ENCODE data around the gene FBXL14. TPM values are rescaled to one million over a fixed set of nuclear protein-coding genes. Genes with fewer than 3 reads are reported as not detected.

The FBXL14 gene
- polyA plus RNA-seq, 3 donors: 6.2 to 9.8 (median 7.2) TPM

DNA sequence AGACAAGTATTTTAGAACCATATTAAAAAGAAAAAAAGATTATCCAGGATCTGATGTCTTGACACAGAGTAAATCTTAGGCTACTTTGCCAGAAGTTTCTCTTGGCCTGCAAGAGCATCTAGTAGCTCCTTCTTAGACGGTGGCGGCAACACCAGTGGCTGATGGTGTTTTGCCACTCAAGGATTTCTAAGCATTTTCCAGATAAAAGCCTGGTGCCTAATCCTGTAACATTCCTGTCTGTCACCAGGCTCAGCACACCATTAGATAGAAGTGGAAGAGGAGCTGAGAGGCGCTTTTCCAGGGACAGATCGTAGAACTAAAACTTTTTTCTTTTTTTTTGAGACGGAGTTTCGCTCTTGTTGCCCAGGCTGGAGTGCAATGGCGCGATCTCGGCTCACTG, 48.7 kb upstream of the FBXL14 start:
- WGBS (ENCODE audit: insufficient coverage): 98% methylated on average over 7 of the region's 9 CpGs
- TF ChIP-seq, protein P1, sequence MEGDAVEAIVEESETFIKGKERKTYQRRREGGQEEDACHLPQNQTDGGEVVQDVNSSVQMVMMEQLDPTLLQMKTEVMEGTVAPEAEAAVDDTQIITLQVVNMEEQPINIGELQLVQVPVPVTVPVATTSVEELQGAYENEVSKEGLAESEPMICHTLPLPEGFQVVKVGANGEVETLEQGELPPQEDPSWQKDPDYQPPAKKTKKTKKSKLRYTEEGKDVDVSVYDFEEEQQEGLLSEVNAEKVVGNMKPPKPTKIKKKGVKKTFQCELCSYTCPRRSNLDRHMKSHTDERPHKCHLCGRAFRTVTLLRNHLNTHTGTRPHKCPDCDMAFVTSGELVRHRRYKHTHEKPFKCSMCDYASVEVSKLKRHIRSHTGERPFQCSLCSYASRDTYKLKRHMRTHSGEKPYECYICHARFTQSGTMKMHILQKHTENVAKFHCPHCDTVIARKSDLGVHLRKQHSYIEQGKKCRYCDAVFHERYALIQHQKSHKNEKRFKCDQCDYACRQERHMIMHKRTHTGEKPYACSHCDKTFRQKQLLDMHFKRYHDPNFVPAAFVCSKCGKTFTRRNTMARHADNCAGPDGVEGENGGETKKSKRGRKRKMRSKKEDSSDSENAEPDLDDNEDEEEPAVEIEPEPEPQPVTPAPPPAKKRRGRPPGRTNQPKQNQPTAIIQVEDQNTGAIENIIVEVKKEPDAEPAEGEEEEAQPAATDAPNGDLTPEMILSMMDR (IDR thresholded peaks at IDR 0.05): no peak
- intact Hi-C loops (cut with micrococcal nuclease): no loop called here

DNA sequence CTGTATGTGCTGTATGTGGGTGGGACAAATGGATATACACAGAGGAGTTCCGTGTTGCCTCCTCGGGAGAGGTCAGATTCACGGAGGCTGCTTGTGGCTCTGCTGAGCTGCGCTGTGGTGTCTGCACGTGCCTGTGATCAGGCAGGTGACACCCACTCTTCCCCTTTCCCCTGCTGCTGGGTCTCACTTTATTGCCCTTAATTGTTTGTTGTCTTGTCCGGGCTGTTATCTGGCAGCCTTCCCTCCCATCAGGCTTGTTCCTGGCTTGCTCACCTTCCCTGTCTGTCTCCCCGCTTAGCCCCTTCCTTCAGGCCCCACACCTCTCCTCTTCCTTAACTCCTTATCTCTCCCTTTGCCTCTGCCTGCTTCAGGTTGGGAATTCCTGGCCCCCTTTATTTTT, 48.1 kb upstream of the FBXL14 start:
- H3K27ac ChIP-seq (ENCODE audit: low read depth in 1 of 2, low read length in 2 of 2): no peak overlapping the region
- H3K4me3 Mint-ChIP-seq: no peak overlapping the region
- no peak overlapping the region for H2AFZ ChIP-seq (ENCODE audit: insufficient read depth, low read depth, low read length, poor library complexity, severe bottlenecking)
- no peaks in the 10 kb centered on the region for H4K20me1 ChIP-seq (ENCODE audit: insufficient read depth, low read length)
- no peak for DNase-seq
- H3K9me3 ChIP-seq (replicated peaks in 1 of 2; ENCODE audit: control insufficient read depth in 1 of 2, insufficient read depth in 1 of 2, low read length in 2 of 2): no peaks in the 10 kb centered on the region
- no peaks in the 10 kb centered on the region for H3K36me3 ChIP-seq (replicated peaks in 1 of 2; ENCODE audit: control insufficient read depth in 1 of 2, insufficient read depth in 2 of 2, low read length in 2 of 2)
- no peaks in the 10 kb centered on the region for H3K79me2 ChIP-seq (ENCODE audit: insufficient read depth, low read length)
- TF ChIP-seq, protein P1 (IDR thresholded peaks at IDR 0.05): no peak
- peaks cover 0 to 2% (median 1%) of the 10 kb centered on the region in 3 donors for H3K27me3 Mint-ChIP-seq (ENCODE audit: low read depth in 3 of 3)
- peaks cover 0 to 2% (median 0%) of the 10 kb centered on the region in 7 donors for H3K9me3 Mint-ChIP-seq
- H3K27ac Mint-ChIP-seq: no peak overlapping the region
- H3K4me1 ChIP-seq (ENCODE audit: control insufficient read depth in 1 of 2, insufficient read depth in 2 of 2, low read length in 2 of 2): peaks cover 15 to 23% of the 10 kb centered on the region in 2 donors
- H3K9ac ChIP-seq (ENCODE audit: insufficient read depth, low read length, poor library complexity, severe bottlenecking): no peak overlapping the region
- no peaks in the 10 kb centered on the region for H3K27me3 ChIP-seq (ENCODE audit: control insufficient read depth in 2 of 2, insufficient read depth in 2 of 2, low read length in 2 of 2)
- no peak overlapping the region for H3K4me3 ChIP-seq (replicated peaks in 1 of 3; ENCODE audit: low read depth in 2 of 3, low read length in 3 of 3)
- H3K4me2 ChIP-seq (replicated peaks; ENCODE audit: extremely low read depth, low read length, poor library complexity, severe bottlenecking): no peak overlapping the region
- WGBS (ENCODE audit: insufficient coverage): 89% methylated on average over 7 of the region's 7 CpGs
- intact Hi-C loops (cut with micrococcal nuclease): no loop called here
- H3K4me1 Mint-ChIP-seq: peaks cover 28% of the 10 kb centered on the region
- H3K36me3 Mint-ChIP-seq: peaks cover 31 to 38% of the 10 kb centered on the region in 2 donors

More for the DNA sequence above, 48.7 kb upstream of the FBXL14 start:
- Mint-ChIP-seq H3K36me3 (peaks cover 31 to 38% of the 10 kb centered on the region in 2 donors), H3K4me1 (peaks cover 26% of the 10 kb centered on the region), H3K27ac (no peak overlapping the region), H3K27me3 (ENCODE audit: low read depth in 3 of 3) (peaks cover 0 to 2% (median 1%) of the 10 kb centered on the region in 3 donors), H3K9me3 (peaks cover 0 to 2% (median 0%) of the 10 kb centered on the region in 7 donors), H3K4me3 (no peak overlapping the region)
- H3K9ac ChIP-seq (ENCODE audit: insufficient read depth, low read length, poor library complexity, severe bottlenecking): no peak overlapping the region
- H2AFZ ChIP-seq (ENCODE audit: insufficient read depth, low read depth, low read length, poor library complexity, severe bottlenecking): no peak overlapping the region
- DNase-seq: no peak
- H3K4me3 ChIP-seq (replicated peaks in 1 of 3; ENCODE audit: low read depth in 2 of 3, low read length in 3 of 3): no peak overlapping the region
- H3K4me1 ChIP-seq (ENCODE audit: control insufficient read depth in 1 of 2, insufficient read depth in 2 of 2, low read length in 2 of 2): peaks cover 15 to 21% of the 10 kb centered on the region in 2 donors
- no peaks in the 10 kb centered on the region for H3K36me3 ChIP-seq (replicated peaks in 1 of 2; ENCODE audit: control insufficient read depth in 1 of 2, insufficient read depth in 2 of 2, low read length in 2 of 2)
- no peak overlapping the region for H3K27ac ChIP-seq (ENCODE audit: low read depth in 1 of 2, low read length in 2 of 2)
- no peak overlapping the region for H3K4me2 ChIP-seq (replicated peaks; ENCODE audit: extremely low read depth, low read length, poor library complexity, severe bottlenecking)
- no peaks in the 10 kb centered on the region for H4K20me1 ChIP-seq (ENCODE audit: insufficient read depth, low read length)
- H3K27me3 ChIP-seq (ENCODE audit: control insufficient read depth in 2 of 2, insufficient read depth in 2 of 2, low read length in 2 of 2): no peaks in the 10 kb centered on the region
- no peaks in the 10 kb centered on the region for H3K9me3 ChIP-seq (replicated peaks in 1 of 2; ENCODE audit: control insufficient read depth in 1 of 2, insufficient read depth in 1 of 2, low read length in 2 of 2)
- H3K79me2 ChIP-seq (ENCODE audit: insufficient read depth, low read length): no peaks in the 10 kb centered on the region

Measured in CD14-positive monocyte (primary cell).